ENCODE results near the gene YES1.

Gene YES1

DNA sequence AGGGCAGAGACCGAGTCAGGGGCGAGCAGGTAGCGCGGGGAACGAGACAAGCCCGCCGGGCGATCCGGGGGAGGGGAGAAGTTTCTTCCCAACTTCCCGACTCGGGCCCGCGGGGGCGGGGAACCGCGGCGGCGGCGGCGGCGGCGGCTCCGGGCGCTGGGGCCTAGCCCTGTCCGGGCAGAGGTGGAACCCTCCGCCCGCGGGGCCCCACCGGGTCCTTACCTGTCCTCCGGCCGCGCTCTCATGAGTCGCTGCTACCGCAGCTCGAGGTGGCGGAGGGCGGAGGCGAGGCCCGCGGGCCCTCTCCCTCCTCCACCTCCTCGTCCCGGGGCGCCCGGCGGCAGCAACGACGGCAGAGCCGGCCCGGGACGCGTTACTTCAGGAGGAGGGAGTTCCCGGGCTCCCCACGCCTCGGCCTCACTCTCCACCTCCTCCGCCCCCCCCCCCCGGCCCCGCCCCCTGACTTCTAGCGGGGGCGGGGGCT is at the start of gene YES1:
TSS of gene YES1 (minus strand) at position 351 of the 484 bp plus-strand sequence. CDS start 55,415 bp downstream, outside the sequence.
- peak; percentile 12 to 44 for ATAC-seq

DNA sequence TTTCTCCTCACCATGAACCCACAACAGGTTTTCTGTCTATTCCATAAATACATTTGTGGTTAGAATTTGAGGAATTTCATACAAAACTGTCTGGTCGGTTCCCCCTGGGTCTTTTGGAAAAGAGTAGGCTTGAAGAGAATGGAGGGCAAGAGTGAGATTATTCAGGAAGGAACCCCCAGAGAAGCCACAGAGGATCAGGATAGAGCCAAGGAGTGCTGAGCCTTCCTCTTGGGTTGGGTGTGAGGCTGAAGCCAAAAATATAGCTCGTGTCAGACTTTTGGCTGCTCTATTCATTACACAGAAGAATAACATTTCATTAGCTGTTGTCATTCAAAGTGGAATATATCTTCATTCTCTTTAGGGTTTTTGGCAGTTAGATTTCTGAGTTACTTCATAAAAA is 45.9 kb upstream of the YES1 start:
- no peak for ATAC-seq

DNA sequence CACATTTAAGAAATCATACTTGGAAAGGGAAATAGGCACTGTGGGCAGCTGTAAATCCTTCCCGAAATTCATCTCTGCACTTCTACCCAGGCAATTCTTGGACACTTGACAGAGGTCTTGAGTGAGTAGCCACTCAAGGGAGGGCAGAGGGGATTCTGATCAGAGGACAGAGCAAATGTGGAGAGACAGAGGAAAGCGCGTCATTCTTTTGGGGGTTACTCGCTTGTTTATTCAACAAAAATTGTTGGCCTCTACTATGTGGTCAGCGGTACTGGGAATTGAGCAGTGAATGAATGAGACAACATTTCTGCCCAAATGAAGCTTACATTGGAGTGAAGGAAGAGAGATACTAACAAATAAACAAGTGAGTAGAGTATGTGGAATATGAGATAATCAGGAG is 41.4 kb upstream of the YES1 start:
- ATAC-seq, result no peak

DNA sequence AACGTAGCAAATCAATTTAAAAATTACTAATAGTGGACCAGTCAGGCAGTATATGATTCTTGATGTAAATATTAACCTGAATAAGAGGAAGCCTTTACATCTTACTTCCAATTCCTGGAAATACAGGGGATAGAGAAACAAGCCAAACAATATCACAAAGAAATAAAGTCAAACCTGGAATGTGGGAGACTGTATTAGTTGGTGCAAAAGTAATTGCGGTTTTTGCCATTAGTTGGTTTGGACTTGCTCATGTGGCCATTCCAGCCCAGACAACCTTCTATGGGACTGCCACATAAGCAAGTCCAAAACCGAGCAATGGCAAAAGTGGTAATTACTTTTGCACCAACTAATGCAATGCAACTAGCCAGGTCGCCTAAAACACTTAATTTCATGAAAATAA is 38.9 kb upstream of the YES1 start:
- no peak for ATAC-seq

DNA sequence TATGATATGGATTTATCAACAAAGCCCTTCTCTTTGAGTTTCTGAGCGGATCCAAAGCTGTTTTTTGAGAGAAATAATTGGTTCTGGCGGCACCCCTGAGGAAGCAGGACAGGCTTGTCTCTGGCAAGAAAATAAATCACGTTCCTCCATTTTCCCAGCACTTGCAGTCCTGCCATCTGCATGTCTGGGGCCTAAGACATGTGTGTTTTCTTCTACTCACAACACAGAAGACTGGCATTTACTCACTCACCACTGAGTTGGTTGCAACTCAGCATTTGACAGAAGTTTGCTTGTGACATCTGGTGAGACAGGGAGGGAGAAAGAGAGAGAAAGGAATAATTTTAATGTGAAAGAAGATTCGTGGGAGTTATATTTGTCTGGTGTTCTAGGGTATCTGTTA is 37.0 kb upstream of the YES1 start:
- no peak for ATAC-seq

DNA sequence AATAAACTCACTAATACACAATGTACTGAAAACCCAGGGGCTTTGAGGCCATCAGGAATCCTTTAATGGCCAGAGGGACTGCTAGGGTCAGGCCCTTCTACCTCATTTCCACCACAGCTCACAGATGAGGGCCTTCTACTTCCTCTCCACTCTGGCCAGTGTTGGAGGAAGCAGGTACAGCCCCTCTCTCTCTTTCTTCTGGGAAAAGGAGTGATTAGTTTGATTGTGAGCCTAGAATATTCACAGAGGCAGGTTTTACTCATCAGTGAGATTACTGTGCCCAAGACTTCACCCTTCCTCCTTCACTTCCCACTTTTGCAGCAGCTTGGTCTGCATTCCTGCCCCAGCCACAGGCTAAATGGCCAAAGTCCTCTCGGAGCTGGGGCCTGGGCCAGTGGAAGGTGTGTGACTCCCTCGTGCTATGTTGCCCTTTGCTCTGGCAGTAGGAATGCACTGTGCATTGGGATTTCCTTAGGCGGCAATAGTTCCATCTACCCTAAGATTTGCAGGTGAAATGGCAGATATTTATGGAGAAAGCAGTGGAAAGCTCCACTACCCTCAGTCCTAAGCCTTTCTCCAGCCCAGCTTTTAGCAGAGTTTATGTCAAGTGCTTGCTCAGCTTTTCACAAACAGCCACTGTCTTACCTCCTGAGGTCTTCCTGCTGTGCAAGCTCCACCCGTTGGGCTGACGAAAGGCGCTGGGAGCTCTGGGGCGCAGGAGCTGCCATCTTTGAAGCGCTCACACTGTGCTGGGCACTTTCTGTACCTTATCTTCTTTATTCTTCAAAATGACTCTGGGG is 36.2 kb upstream of the YES1 start:
- no peak for ATAC-seq

DNA sequence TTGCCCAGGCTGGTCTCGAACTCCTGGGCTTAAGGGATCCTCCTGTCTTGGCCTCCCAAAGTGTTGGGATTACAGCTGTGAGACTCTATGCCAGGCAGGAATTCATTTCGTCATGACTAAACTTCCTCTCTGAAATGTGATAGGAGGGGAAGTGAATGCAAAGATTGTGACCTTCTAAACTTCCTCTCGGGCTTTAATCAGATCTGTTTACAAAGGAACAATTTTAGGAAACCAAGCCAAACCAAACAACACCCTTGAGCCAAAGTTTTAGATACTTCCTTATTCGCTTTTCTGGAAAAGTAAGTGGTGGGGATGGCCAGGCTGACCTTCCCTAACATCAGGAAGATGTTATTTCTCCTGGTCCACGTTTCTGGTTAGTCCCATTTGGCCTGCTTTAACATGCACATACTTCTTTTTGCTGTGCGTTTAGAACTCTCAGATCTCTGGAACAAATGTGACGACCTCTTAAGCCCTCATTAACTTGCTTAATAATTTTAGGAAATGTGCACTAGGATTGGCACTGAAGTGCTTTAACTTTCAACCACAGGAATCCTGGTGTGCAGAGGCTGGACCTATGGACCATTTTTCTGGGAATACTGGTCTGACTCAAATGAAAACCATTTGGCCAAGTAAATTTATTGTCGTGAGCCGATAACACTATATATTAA is 33.2 kb upstream of the YES1 start:
- ATAC-seq, result no peak

DNA sequence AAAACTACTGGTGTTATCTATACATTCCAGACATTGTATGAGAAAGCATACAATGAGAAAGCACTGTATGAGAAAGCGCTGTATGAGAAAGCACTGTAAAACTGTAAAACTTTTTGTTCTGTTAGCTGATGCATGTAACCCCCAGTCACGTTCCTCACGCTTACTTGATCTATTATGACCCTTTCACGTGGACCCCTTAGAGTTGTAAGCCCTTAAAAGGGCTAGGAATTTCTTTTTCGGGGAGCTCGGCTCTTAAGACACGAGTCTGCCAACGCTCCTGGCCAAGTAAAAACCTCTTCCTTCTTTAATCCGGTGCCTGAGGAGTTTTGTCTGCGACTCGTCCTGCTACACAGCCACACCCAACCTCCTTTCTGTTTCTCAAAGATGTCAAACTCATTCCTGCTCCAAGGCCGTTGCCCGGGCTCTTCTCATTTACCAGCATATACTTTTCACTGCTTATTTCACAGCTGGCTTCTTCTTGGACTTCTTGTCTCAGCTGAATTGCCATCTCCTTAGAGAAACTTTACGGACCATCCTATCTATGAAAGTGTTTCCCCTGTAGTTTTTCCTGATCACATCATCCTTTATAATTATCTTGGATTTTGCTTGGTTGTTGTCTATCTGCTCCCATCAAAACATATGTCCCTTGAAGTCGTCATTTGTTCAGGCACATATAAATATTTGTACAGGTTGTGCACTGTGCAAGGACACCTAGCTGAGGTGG is 29.8 kb upstream of the YES1 start:
- ATAC-seq, result no peak

DNA sequence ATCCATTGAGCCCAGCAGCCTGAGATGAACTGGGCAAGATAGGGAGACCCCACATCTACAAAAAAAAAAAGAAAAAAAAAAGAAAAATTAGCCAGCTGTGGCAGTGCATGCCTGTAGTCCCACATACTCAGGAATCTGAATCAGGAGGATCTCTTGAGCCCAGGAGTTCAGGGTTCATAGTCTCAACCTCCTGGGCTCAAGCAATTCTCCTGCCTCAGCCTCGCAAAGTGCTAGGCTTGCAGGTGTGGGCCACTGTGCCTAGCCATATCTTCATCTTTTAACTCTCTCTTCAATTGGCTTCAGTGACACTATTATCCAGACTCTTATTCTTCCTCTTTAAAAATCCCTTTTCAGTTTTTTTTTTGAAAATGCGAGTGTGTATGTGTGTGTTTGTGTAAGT is 28.5 kb upstream of the YES1 start:
- no peak for ATAC-seq

DNA sequence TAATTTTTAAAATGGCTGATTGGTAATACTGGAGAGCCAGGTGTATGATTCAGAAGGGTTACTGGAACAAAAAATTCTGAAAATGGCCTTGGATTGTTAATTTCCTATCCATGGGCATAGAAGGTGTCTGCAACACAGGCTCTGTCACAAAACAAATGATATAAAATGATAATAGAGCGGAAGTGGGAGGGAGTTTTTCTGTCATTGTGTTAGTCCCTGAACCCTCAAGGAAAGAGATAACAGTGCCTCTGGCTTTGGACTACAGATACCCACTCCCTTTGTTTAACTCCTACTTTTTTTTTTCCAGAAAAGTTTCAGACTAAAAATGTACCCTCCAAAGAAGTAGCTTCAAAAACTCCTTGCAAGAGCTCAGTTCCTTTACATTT is 28.0 kb upstream of the YES1 start:
- ATAC-seq, result no peak

DNA sequence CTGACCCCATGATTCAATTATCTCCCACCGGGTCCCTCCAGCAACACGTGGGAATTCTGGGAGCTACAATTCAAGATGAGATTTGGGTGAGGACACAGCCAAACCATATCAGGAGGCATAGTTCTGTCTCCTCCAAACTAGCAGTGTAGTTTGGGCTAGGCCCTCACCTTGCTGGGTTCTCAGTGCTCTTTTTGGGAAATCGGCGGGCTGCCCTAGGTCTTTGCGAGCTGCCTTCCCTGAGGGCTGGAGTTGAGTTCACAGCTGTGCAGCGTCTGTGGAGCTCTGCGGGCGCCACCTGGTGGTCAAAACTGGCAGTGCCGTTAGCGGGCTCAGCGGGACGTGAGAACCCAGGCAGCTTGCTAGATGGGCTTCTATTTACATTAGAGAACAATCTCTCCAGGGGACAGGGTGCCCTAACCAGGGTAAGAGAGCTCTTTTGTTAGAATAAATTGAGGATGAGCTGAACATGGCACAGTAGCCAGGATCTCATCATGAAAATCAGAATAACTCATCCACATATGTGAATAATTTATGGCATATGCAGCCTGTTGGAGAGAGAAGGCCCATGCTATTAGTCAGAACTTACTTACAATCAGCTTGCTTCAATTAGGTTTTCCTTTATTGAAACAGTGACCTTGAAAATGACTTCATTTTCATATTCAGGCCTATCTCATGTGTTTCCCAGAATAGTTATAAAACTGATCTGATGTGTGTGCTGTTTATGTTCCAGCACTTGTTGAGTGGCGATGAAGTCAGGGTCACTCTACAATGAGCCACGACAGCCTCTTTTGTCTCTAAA is 27.4 kb upstream of the YES1 start:
- ATAC-seq, result peak; percentile 89 to 90

DNA sequence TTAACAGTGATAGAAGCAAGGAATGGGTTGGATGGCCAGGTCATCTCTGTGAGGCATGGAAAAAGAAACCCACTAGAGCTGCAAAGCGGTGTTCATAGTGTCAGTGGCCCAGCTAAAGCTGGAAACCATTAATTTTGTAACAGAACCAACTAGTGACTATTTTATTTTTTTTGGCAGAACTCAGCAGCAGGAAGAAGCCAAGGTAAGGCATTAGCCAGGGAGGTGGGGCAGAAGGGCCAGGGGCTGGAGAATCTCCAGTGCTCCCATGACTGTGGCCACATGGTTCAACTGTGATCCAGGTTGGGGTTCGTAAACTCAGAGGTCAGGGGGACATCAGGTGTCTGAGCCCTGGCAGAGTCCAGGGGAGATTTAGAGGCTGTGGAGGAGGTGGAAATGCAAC is 25.9 kb upstream of the YES1 start:
- ATAC-seq, result no peak

DNA sequence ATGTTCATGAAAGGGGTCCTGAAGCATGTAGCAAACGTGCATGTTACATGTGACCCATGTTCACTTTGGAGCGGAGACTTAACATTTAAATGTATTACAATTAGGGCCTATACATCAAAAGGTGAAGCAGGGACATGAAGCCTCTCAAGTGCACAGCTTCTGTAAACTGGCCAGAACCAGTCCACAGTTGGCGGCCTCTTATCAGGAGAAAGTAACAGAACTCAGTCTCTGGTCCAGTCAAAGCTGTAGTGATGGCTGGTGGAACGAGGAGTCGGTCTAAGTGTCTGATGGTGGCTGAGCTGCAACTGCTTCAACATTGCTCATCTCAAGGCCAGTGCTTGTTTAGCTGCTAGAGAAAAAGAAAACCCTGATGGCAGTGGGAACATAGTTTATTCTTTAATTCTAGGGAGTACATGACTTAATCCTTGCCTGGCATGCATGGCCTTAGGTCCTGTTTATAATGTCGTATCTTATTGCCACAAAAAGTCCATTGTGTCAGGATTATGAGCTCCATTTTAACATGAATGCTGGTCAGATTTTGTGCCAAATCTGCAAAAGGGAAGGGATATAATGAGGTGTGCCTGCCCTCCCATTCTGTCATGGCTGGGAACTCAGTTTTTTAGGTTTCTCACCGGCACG is 22.2 kb upstream of the YES1 start:
- no peak for ATAC-seq

DNA sequence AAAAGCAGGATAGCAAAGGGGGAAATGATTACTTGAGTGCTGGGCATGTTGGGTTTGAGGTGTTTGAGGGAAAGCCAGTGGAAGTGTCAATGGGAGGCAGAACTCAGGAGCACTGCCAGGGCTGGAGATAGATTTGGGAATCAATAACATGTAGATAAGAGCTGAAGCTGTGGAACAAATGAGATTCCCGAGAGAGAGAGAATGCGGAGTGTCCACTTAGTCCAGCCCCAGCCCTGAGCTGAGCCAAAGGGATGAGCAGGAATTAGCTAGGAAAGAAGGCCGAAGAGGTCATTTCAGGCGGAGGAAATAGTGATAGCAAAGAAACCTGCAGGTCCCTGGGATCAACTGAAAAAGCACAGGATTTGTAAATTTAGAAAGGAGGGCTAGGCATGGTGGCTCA is 21.2 kb upstream of the YES1 start:
- ATAC-seq, result no peak

DNA sequence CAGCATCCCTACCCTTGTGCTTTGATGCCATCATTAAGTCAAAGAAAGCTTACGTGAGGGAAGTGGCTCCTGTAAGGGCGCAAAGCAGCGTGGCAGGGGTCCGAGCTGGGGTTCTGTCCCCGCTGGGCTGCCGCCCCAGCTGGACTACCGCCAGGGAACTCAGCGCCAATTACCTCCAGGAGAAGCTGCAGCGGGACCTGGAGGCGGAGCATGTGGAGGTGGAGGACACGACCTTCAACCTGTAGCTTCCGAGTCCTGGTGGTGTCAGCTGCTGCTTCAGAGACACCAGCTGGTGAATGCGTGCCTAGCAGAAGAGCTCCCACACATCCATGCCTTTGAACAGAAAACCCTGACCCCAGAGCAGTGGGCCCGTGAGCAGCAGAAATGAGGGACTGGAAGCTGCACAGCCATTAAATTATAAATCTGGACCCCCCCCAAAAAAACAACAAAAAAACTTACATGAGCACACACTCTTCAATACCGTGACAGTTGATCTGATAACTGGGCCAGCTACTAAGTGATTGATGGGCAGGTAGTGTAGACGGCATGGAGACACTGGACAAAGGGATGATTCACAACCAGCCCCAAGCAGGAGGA is 20.1 kb upstream of the YES1 start:
- ATAC-seq, result no peak

DNA sequence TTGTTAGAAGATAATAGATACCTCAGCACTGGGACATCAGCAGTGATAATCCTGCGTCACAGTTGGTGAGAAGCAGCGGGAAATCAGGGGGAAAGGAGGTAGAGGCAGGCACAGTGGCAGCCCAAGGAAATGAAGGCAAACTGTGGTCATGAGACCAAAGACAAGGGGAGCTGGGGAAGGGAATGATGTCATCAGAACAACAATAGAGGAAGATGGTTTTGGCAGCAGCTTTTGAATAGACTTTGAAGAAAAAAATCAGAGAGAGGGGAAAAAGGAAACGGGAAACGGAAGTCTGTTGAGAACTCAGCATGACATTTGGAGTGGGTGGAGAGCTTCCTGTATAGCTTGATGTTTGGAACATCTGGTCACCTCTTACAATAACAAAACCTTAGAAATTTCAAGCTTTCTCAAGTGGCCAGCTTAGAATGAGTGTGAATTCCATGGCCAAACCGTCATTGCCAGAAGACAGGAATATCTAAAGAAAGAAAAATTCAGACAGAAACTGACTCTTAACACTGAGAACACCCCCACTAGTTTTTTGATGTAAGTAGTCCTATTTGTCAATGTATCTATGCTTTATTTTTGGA is 18.4 kb upstream of the YES1 start:
- ATAC-seq, result peak; percentile 48 to 63

DNA sequence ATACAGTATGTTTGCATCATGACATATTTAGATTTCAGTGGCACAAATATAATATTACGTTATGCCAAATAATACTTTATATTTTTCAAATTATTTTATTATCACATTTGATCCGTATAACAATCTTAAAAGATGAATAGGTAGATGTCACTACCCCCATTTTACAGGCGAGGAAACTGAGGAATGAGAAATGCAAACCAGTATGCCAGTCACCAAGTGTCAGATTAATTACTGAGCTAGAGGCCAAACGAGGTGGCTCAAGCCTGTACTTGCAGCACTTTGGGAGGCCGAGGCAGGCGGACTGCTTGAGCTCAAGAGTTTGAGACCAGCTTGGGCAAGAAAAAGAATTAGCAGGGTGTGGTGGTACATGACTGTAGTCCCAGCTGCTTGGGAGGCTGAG is 17.4 kb upstream of the YES1 start:
- no peak for ATAC-seq

DNA sequence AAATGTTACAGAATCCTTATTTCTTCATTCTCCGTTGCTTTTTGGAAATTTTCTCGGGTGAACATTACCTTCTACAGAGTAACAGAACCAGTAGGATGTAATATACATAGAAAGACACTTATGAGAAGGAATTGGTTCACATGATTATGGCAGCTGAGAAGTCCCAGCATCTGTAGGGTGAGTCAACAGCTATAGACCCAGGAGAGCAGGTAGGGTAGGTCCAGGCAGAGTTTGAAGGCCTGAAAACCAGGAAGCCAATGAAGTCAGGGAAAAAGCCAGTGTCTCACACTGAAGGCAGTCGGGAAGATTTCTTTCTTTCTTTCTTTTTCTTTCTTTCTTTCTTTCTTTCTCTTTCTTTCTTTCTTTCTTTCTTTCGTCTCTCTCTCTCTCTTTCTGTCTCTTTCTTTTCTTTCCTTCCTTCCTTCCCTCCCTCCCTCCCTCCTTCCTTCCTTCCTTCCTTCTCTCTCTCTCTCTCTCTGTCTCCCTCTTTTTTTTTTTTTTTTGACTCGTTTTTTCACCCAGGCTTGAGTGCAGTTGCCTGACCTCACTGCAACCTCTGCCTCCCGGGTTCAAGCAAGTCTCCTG is 15.1 kb upstream of the YES1 start:
- no peak for ATAC-seq

DNA sequence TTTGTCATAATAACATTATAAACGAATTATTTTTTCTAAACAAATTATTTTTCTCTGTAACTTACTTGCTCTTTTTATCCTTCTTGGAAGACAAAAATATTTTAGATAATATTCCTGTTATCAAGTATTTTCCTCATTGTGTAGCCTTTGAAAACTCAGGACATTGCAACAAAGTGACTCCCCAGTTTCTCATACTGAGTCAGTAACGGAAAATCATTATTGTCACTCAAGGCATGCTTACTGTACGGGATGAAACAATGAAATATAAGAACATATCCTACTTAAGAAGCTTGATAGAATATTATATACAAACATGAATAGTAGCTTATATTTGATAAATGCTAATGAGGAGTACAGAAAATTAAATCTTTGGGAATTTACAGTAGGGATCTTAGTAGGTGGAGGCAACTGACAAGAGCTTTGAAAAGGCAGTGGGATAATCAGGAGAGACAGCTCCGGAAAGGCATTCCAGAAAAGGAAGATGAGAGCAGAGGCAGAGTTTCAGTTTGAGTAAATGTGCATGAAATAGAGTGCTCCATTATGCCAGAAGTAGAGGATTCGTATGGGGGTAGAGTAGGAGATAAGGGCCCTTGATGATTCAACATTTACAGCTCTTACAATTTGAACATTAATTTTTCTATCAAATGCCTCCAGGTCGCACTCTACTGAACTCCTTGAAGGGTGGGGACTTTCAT is 14.0 kb upstream of the YES1 start:
- ATAC-seq, result no peak

DNA sequence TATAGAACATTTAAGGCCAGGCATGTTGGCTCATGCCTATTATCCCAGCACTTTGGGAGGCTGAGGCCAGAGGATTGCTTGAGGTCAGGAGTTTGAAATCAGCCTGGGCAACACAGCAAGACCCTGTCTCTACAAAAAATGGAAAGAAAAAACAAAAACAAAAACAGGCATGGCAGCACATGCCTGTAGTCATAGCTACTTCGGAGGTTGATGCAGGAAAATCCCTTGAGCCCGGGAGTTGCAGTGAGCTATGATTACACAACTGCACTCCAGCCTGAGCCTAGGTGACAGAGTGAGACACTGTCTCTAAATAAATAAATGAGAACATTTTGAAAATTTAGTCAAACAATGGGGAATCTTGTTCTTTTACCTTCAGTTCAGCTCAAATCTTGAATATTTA is 12.1 kb upstream of the YES1 start:
- ATAC-seq, result no peak

Data from activated CD4-positive, CD25-positive, alpha-beta regulatory T cell treated with anti-CD3 and anti-CD28 coated beads, Interleukin-2, amount 50 U/mL, for 24 hours (primary cell).